Measurements from ENCODE around the gene COBL. TPM values are rescaled to one million over a fixed set of nuclear protein-coding genes. Genes with fewer than 3 reads are reported as not detected.
A peak's percentile ranks its signal among the peaks of the same experiment; 100 is the strongest.

The COBL gene
- total RNA-seq, 1 experiment from 2014 or later = 51.4 TPM

DNA sequence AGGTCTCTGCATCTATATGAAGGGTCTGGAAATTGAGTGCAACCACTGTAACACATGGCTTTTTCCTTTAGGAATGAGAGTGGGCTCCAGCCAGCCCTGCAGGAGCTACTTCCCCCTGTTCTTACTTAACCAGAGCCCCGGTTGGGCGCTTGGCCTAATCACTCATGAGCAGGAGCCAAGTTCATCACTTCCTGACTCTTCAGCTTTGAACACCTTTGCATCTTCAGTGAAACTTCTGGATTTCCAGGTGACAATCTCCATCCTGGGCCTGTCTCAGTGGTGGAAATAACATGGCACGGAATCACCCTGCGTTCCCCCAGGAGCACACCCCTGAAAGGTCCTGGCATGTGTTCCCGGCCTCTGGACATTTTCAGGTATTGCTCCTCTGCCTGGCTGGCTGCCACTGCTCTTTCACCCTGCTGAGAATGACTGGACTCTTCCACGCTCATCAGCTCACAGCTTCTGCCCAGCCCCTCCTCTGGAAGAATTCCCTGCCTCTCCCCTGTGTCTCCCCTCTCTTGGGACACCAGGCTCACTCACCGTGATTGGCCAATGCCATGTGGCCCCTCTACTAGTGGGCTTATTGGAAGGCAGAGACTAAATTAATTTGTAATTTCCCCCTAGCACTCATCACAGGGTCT, 304.8 kb downstream of the COBL start:
- no TSS peak for BruUV-seq (replicated peaks)
- no peak for DNase-seq
- Histone ChIP-seq H2AFZ (no peak overlapping the region), H3K27me3 (ENCODE audit: insufficient read depth, low read depth) (no peaks in the 10 kb centered on the region), H3K79me2 (ENCODE audit: low read depth) (no peaks in the 10 kb centered on the region), H3K27ac (no peak overlapping the region), H3K4me2 (no peak overlapping the region), H3K9me3 (ENCODE audit: insufficient read depth, low read depth) (no peaks in the 10 kb centered on the region), H3K4me3 (no peak overlapping the region), H3K4me1 (replicated peaks; ENCODE audit: insufficient read depth) (peaks cover 13% of the 10 kb centered on the region), H3K36me3 (ENCODE audit: low read depth) (no peaks in the 10 kb centered on the region), H3F3A (ENCODE audit: insufficient read depth, low read depth) (no peaks in the 10 kb centered on the region), H3K9me2 (ENCODE audit: insufficient read depth) (no peaks in the 10 kb centered on the region), H4K20me1 (ENCODE audit: insufficient read depth) (no peaks in the 10 kb centered on the region)
- intact Hi-C loops (cut with micrococcal nuclease; ENCODE audit: unreplicated experiment) = no loop called here
- no peak for TF ChIP-seq EZH2 (IDR thresholded peaks at IDR 0.05; ENCODE audit: low read depth)
- TF ChIP-seq, protein P1, sequence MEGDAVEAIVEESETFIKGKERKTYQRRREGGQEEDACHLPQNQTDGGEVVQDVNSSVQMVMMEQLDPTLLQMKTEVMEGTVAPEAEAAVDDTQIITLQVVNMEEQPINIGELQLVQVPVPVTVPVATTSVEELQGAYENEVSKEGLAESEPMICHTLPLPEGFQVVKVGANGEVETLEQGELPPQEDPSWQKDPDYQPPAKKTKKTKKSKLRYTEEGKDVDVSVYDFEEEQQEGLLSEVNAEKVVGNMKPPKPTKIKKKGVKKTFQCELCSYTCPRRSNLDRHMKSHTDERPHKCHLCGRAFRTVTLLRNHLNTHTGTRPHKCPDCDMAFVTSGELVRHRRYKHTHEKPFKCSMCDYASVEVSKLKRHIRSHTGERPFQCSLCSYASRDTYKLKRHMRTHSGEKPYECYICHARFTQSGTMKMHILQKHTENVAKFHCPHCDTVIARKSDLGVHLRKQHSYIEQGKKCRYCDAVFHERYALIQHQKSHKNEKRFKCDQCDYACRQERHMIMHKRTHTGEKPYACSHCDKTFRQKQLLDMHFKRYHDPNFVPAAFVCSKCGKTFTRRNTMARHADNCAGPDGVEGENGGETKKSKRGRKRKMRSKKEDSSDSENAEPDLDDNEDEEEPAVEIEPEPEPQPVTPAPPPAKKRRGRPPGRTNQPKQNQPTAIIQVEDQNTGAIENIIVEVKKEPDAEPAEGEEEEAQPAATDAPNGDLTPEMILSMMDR (conservative IDR thresholded peaks at IDR 0.05) = no peak
- ChIA-PET POLR2A (ENCODE audit: unreplicated experiment) (no interaction called here), CTCF (no interaction called here)

DNA sequence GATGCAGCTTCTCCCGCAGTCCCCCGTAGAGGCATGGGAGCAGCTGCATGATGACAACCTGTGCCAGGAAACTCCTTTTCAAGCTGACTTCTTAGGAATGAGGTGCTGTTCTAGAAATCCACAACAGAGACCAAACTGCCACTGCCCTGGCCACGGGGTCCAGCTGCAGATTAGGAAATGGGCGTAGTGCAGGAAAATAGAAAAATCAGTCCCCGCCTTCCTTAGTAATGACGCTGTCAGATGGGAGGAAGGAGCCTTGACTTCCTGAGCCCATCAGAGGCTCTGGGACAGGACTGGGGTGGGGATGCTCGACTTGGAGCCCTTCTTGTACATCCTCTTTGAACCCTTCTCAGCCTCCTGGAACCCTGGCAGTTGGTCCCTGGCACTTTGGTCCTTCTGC, 306.1 kb downstream of the COBL start:
- Histone ChIP-seq H3K4me3 (no peak overlapping the region), H3K79me2 (ENCODE audit: low read depth) (no peaks in the 10 kb centered on the region), H3F3A (ENCODE audit: insufficient read depth, low read depth) (no peaks in the 10 kb centered on the region), H3K4me2 (no peak overlapping the region), H3K4me1 (replicated peaks; ENCODE audit: insufficient read depth) (peaks cover 13% of the 10 kb centered on the region), H2AFZ (no peak overlapping the region), H3K27ac (no peak overlapping the region), H3K9me3 (ENCODE audit: insufficient read depth, low read depth) (no peaks in the 10 kb centered on the region), H3K36me3 (ENCODE audit: low read depth) (no peaks in the 10 kb centered on the region), H4K20me1 (ENCODE audit: insufficient read depth) (no peaks in the 10 kb centered on the region), H3K27me3 (ENCODE audit: insufficient read depth, low read depth) (no peaks in the 10 kb centered on the region), H3K9me2 (ENCODE audit: insufficient read depth) (no peaks in the 10 kb centered on the region)
- intact Hi-C loops (cut with micrococcal nuclease; ENCODE audit: unreplicated experiment) = no loop called here
- ChIA-PET CTCF (no interaction called here), POLR2A (ENCODE audit: unreplicated experiment) (no interaction called here)
- TF ChIP-seq EZH2 (IDR thresholded peaks at IDR 0.05; ENCODE audit: low read depth) = no peak
- TF ChIP-seq, protein P1 (conservative IDR thresholded peaks at IDR 0.05) = no peak
- no TSS peak for BruUV-seq (replicated peaks)
- no peak for DNase-seq

DNA sequence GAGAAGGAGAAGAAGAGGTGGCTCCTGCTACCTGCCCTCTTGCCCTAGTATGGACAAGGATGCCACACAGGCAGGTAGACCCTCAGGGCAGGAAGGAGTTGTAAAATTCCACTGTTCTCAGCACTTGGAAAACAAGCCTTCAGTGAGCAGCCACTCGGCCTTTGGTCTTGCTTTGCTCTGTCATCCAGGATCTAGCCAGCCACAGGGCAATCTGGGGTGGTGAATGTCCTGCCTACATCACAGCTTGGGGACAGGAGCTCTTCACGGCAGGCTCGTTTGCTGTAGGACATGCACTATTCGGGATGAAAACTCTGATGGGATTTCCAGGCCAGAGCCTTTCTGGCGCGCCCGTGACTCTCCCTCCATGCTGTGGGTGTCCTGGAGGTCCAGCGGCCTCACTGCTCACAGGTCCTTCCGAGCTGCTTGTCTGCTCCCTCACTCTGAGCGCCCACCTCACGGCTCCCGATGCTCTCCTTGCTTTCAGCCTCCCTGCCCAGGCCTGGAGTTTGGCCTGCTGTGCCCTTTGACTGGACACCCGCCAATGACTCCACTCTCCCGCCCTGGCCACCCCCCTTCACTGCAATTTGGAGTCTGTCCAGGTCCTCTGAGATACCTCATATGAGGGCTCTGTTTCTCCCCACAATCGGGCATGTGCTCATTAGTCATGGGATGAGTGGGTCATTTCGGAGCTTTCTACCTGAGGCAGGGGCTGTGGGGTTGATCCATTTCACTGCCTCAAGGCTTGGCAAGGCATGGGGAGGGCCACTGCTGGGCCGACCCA, 306.7 kb downstream of the COBL start:
- H4K20me1 ChIP-seq (ENCODE audit: insufficient read depth) = no peaks in the 10 kb centered on the region
- H3K4me2 ChIP-seq = 0 out of 2 replicates have a peak overlapping the region, but pooled peaks have one; percentile 2
- H3K79me2 ChIP-seq (ENCODE audit: low read depth) = no peaks in the 10 kb centered on the region
- no peaks in the 10 kb centered on the region for H3K9me2 ChIP-seq (ENCODE audit: insufficient read depth)
- no peaks in the 10 kb centered on the region for H3K9me3 ChIP-seq (ENCODE audit: insufficient read depth, low read depth)
- peak; percentile 36 to 63 for DNase-seq
- no TSS peak for BruUV-seq (replicated peaks)
- ChIA-PET POLR2A (ENCODE audit: unreplicated experiment) (no interaction called here), CTCF (no interaction called here)
- TF ChIP-seq, protein P1 (conservative IDR thresholded peaks at IDR 0.05) = no peak
- TF ChIP-seq EZH2 (IDR thresholded peaks at IDR 0.05; ENCODE audit: low read depth) = no peak
- no peak overlapping the region for H2AFZ ChIP-seq
- H3F3A ChIP-seq (ENCODE audit: insufficient read depth, low read depth) = no peaks in the 10 kb centered on the region
- no peaks in the 10 kb centered on the region for H3K36me3 ChIP-seq (ENCODE audit: low read depth)
- no peak overlapping the region for H3K4me3 ChIP-seq
- no peaks in the 10 kb centered on the region for H3K27me3 ChIP-seq (ENCODE audit: insufficient read depth, low read depth)
- H3K27ac ChIP-seq = no peak overlapping the region
- peaks cover 13% of the 10 kb centered on the region for H3K4me1 ChIP-seq (replicated peaks; ENCODE audit: insufficient read depth)
- intact Hi-C loops (cut with micrococcal nuclease; ENCODE audit: unreplicated experiment) = no loop called here
